ENCODE results near the gene CIAPIN1. TPM values are rescaled to one million over a fixed set of nuclear protein-coding genes. Genes with fewer than 3 reads are reported as not detected.

Gene CIAPIN1
- polyA plus RNA-seq, 1 of the 3 experiments (the other 2 are of a cell fraction), result 43.6 TPM

GRCh38 chr16:57474671-57475661, 27.8 kb upstream of the CIAPIN1 start:
- H3K4me2 ChIP-seq, result no peak overlapping the region
- no peaks in the 10 kb centered on the region for H3K9me2 ChIP-seq
- no peaks in the 10 kb centered on the region for H3K9me3 ChIP-seq
- peaks cover 14 to 46% of the 10 kb centered on the region in 2 experiments for H3K36me3 ChIP-seq (replicated peaks in 1 of 2; ENCODE audit: control insufficient read depth in 1 of 2, insufficient read depth in 2 of 2, low read length in 1 of 2)
- H3K27me3 ChIP-seq (ENCODE audit: insufficient read depth), result no peaks in the 10 kb centered on the region
- H2AFZ ChIP-seq (ENCODE audit: low read depth), result no peak overlapping the region
- ChIA-PET POLR2A (interaction anchor here (0.5 to 5.1 kb wide), 6 partner anchors 9 to 132 kb away, joined by 3 to 52 read pairs (median 4); partner anchors contain the start of genes CIAPIN1, COQ9 and DOK4), CTCF (interaction anchor here (0.7 to 21.0 kb wide), 5 partner anchors 12 to 39 kb away, joined by 4 to 354 read pairs (median 6); partner anchors contain the start of genes CIAPIN1, COQ9 and POLR2C)
- H3K27ac ChIP-seq (ENCODE audit: low read depth in 2 of 2, low read length in 1 of 2), result peak overlapping the region in 1 of 2 experiments; percentile 95; a peak in 2 of 4 replicates
- H4K20me1 ChIP-seq (ENCODE audit: insufficient read depth), result 0 out of 2 replicates have a peak, but pooled peaks cover 9% of the 10 kb centered on the region
- peaks cover 7 to 97% of the 10 kb centered on the region in 2 experiments for H3K4me1 ChIP-seq (ENCODE audit: control insufficient read depth in 1 of 2, insufficient read depth in 2 of 2, low read depth in 1 of 2, low read length in 1 of 2)
- peaks cover 7% of the 10 kb centered on the region; the same call in 1 of the 2 replicates for H3K79me2 ChIP-seq (ENCODE audit: insufficient read depth)
- no peak overlapping the region for H3K9ac ChIP-seq
- no peak for DNase-seq
- H3F3A ChIP-seq (replicated peaks; ENCODE audit: insufficient read depth), result peaks cover 4% of the 10 kb centered on the region
- 93% methylated on average over 24 of the region's 30 CpGs for WGBS (ENCODE audit: low lambda C conversion rate)
- no peak for TF ChIP-seq SMC3 (IDR thresholded peaks at IDR 0.05; ENCODE audit: low read depth, low read length)
- TF ChIP-seq, protein P1, sequence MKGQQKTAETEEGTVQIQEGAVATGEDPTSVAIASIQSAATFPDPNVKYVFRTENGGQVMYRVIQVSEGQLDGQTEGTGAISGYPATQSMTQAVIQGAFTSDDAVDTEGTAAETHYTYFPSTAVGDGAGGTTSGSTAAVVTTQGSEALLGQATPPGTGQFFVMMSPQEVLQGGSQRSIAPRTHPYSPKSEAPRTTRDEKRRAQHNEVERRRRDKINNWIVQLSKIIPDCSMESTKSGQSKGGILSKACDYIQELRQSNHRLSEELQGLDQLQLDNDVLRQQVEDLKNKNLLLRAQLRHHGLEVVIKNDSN (IDR thresholded peaks at IDR 0.05; ENCODE audit: borderline replicate concordance, low read depth), result no peak
- H3K4me3 ChIP-seq (ENCODE audit: low read depth in 2 of 2, low read length in 1 of 2), result no peak overlapping the region

- Histone ChIP-seq H3K79me2 (ENCODE audit: insufficient read depth) (peaks cover 7% of the 10 kb centered on the region; the same call in 1 of the 2 replicates), H3K4me2 (no peak overlapping the region), H3F3A (replicated peaks; ENCODE audit: insufficient read depth) (peaks cover 4% of the 10 kb centered on the region), H3K4me3 (ENCODE audit: low read depth in 2 of 2, low read length in 1 of 2) (no peak overlapping the region), H3K9ac (no peak overlapping the region), H3K9me3 (no peaks in the 10 kb centered on the region), H4K20me1 (ENCODE audit: insufficient read depth) (0 out of 2 replicates have a peak, but pooled peaks cover 9% of the 10 kb centered on the region), H3K27me3 (ENCODE audit: insufficient read depth) (no peaks in the 10 kb centered on the region), H2AFZ (ENCODE audit: low read depth) (no peak overlapping the region), H3K9me2 (no peaks in the 10 kb centered on the region), H3K4me1 (ENCODE audit: control insufficient read depth in 1 of 2, insufficient read depth in 2 of 2, low read depth in 1 of 2, low read length in 1 of 2) (peaks cover 1 to 92% of the 10 kb centered on the region in 2 experiments; a peak in 3 of 4 replicates), H3K27ac (ENCODE audit: low read depth in 2 of 2, low read length in 1 of 2) (peak overlapping the region in 1 of 2 experiments; percentile 95; a peak in 2 of 4 replicates), H3K36me3 (replicated peaks in 1 of 2; ENCODE audit: control insufficient read depth in 1 of 2, insufficient read depth in 2 of 2, low read length in 1 of 2) (peaks cover 23 to 56% of the 10 kb centered on the region in 2 experiments)
- no peak for DNase-seq
- CTCF ChIA-PET, result interaction anchor here (0.9 to 21.0 kb wide), 8 partner anchors 10 to 55 kb away, joined by 3 to 354 read pairs (median 6); partner anchors contain the start of genes CIAPIN1, COQ9 and POLR2C
- WGBS (ENCODE audit: low lambda C conversion rate), result 85% methylated on average over 5 of the region's 8 CpGs
- POLR2A ChIA-PET, result interaction anchor here (1.4 to 5.1 kb wide), 6 partner anchors 10 to 46 kb away, joined by 4 to 52 read pairs (median 10); partner anchors contain the start of genes CIAPIN1, COQ9, DOK4 and POLR2C
- TF ChIP-seq USF2 (IDR thresholded peaks at IDR 0.05; ENCODE audit: borderline replicate concordance, low read depth, low read length), result no peak
- TF ChIP-seq FOXM1 (IDR thresholded peaks at IDR 0.05; ENCODE audit: low read depth), result no peak
- TF ChIP-seq, protein P1 (IDR thresholded peaks at IDR 0.05; ENCODE audit: borderline replicate concordance, low read depth), result no peak
- no peak for TF ChIP-seq POLR2AphosphoS5 (IDR thresholded peaks at IDR 0.05; ENCODE audit: low read depth, low read length)
- TF ChIP-seq ELF1 (IDR thresholded peaks at IDR 0.05), result no peak
- TF ChIP-seq, protein P2, sequence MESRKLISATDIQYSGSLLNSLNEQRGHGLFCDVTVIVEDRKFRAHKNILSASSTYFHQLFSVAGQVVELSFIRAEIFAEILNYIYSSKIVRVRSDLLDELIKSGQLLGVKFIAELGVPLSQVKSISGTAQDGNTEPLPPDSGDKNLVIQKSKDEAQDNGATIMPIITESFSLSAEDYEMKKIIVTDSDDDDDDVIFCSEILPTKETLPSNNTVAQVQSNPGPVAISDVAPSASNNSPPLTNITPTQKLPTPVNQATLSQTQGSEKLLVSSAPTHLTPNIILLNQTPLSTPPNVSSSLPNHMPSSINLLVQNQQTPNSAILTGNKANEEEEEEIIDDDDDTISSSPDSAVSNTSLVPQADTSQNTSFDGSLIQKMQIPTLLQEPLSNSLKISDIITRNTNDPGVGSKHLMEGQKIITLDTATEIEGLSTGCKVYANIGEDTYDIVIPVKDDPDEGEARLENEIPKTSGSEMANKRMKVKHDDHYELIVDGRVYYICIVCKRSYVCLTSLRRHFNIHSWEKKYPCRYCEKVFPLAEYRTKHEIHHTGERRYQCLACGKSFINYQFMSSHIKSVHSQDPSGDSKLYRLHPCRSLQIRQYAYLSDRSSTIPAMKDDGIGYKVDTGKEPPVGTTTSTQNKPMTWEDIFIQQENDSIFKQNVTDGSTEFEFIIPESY (IDR thresholded peaks at IDR 0.05; ENCODE audit: borderline replicate concordance, low read depth), result no peak
- TF ChIP-seq REST (IDR thresholded peaks at IDR 0.05; ENCODE audit: low read depth, low read length), result no peak
- no peak for TF ChIP-seq CHD2 (IDR thresholded peaks at IDR 0.05; ENCODE audit: low read length, partially characterized antibody)
- no peak for TF ChIP-seq MEF2A (IDR thresholded peaks at IDR 0.05; ENCODE audit: borderline replicate concordance, low read depth)
Measured at GRCh38 chr16:57473906-57474305, 26.7 kb upstream of the CIAPIN1 start.
